HepG2 (cell line): Measurements from ENCODE around the gene HEPACAM. TPM values are rescaled to one million over a fixed set of nuclear protein-coding genes. Genes with fewer than 3 reads are reported as not detected.

Experiments
- AHDC1 ChIP-seq: sonication (generic); formaldehyde crosslinking; IDR thresholded peaks from 2 replicates; pipeline ENCODE4 v1.5.1; 2020; ENCODE audit warnings: mild to moderate bottlenecking, missing genetic modification reagents, borderline replicate concordance
- ATF7 ChIP-seq, 2 experiments: fragments of 450-650 bp in 1 of 2; sonication (generic) in 1 of 2; formaldehyde crosslinking in 1 of 2; IDR thresholded peaks; 2 replicates each; pipeline versions ENCODE4 v1.4.0 to v1.6.1; 2016 to 2020; ENCODE audit warnings: antibody characterized with exemption in 1 of 2, mild to moderate bottlenecking in 1 of 2, missing genetic modification reagents in 1 of 2
- GABPB1 ChIP-seq: IDR thresholded peaks from 2 replicates; pipeline ENCODE4 v1.6.1; 2016; ENCODE audit warnings: mild to moderate bottlenecking, missing genetic modification reagents, moderate library complexity, missing compliant biosample characterization
- NKX3-1 ChIP-seq: sonication (generic); formaldehyde crosslinking; IDR thresholded peaks from 2 replicates; pipeline ENCODE4 v1.5.0; 2020; ENCODE audit warnings: missing genetic modification reagents
- PHF21A ChIP-seq: sonication (generic); formaldehyde crosslinking; IDR thresholded peaks from 2 replicates; pipeline ENCODE4 v1.5.0; 2020; ENCODE audit warnings: mild to moderate bottlenecking, missing genetic modification reagents
- PLSCR1 ChIP-seq: sonication (generic); formaldehyde crosslinking; IDR thresholded peaks from 2 replicates; pipeline ENCODE4 v1.5.0; 2020; ENCODE audit warnings: missing genetic modification reagents, mild to moderate bottlenecking, borderline replicate concordance
- SETDB1 ChIP-seq: sonication (generic); formaldehyde crosslinking; IDR thresholded peaks from 2 replicates; pipeline ENCODE4 v1.5.1; 2020; ENCODE audit warnings: missing genetic modification reagents, mild to moderate bottlenecking, borderline replicate concordance
- SMAD9 ChIP-seq: sonication (generic); formaldehyde crosslinking; IDR thresholded peaks from 2 replicates; pipeline ENCODE4 v1.5.1; 2020; ENCODE audit warnings: mild to moderate bottlenecking, missing genetic modification reagents
- TSC22D2 ChIP-seq: sonication (generic); formaldehyde crosslinking; IDR thresholded peaks from 2 replicates; pipeline ENCODE4 v1.5.1; 2020; ENCODE audit warnings: missing genetic modification reagents, mild to moderate bottlenecking, borderline replicate concordance
- XRCC5 ChIP-seq: fragments of 200-400 bp; formaldehyde crosslinking; optimal IDR thresholded peaks from 2 replicates; pipeline ENCODE3; 2017; ENCODE audit warnings: mild to moderate bottlenecking, low read length
- ZBED4 ChIP-seq: sonication (generic); formaldehyde crosslinking; IDR thresholded peaks from 2 replicates; pipeline ENCODE4 v1.4.0; 2020; ENCODE audit warnings: missing genetic modification reagents, borderline replicate concordance
- ZBTB38 ChIP-seq: sonication (generic); formaldehyde crosslinking; IDR thresholded peaks from 2 replicates; pipeline ENCODE4 v1.5.1; 2020; ENCODE audit warnings: mild to moderate bottlenecking, missing genetic modification reagents
- ZNF205 ChIP-seq: IDR thresholded peaks from 2 replicates; pipeline ENCODE4 v1.6.1; 2018; ENCODE audit warnings: missing biosample characterization, missing genetic modification reagents
- ZNF225 ChIP-seq: sonication (generic); formaldehyde crosslinking; IDR thresholded peaks from 2 replicates; pipeline ENCODE4 v1.4.0; 2020; ENCODE audit warnings: mild to moderate bottlenecking, missing genetic modification reagents
- ZNF230 ChIP-seq: sonication (generic); formaldehyde crosslinking; IDR thresholded peaks from 2 replicates; pipeline ENCODE4 v1.4.0; 2020; ENCODE audit warnings: mild to moderate bottlenecking, missing genetic modification reagents
- ZNF572 ChIP-seq: sonication (generic); formaldehyde crosslinking; IDR thresholded peaks from 2 replicates; pipeline ENCODE4 v1.5.1; 2020; ENCODE audit warnings: mild to moderate bottlenecking, missing genetic modification reagents
- ZNF75D ChIP-seq: sonication (generic); formaldehyde crosslinking; IDR thresholded peaks from 2 replicates; pipeline ENCODE4 v1.8.1; 2023; ENCODE audit warnings: missing genetic modification reagents, mild to moderate bottlenecking, borderline replicate concordance
- polyA plus RNA-seq, 8 experiments: library from polyadenylated mRNA; depleted of rRNA in 3 of 8; stranded (reverse) in 7 of 8; unstranded in 1 of 8; fragments of >200 nt; fragmentation: Illumina TruSeq in 4 of 8; extraction: Trizol in 4 of 8; gene quantifications; 2 replicates each; pipeline versions ENCODE4 v1.2.1 to v1.2.3, GENCODE V29; 2011 to 2016; ENCODE audit warnings: low read depth in 4 of 8, missing spikeins in 1 of 8, mixed read lengths in 1 of 8; ENCODE audit not compliant: insufficient read depth in 1 of 8
- total RNA-seq, 5 experiments: library from RNA; depleted of rRNA; stranded (reverse); fragments of >200 nt; fragmentation: Illumina TruSeq; extraction: Trizol; gene quantifications; 2 replicates each; pipeline ENCODE4 v1.2.3, GENCODE V29; 2016; ENCODE audit warnings: low read depth in 1 of 5

The HEPACAM gene
- total and polyA plus RNA-seq, 2 of the 13 experiments (the other 11 are each of a cell fraction or from before 2014, with no cell fraction given), result 66.9 to 121 TPM

GRCh38 chr11:124882339-124883071 is 53.3 kb downstream of the HEPACAM start (continued):
- peak; percentile 65; the same call in 1 of the 2 replicates for TF ChIP-seq AHDC1 (CRISPR knock-in tag)
- TF ChIP-seq ZBTB38 (CRISPR knock-in tag), result 0 out of 2 replicates have a peak, but pooled peaks have one; percentile 27
- no peak for TF ChIP-seq ATF7 (IDR thresholded peaks at IDR 0.05)
- no peak for TF ChIP-seq ATF7 (CRISPR knock-in tag; IDR thresholded peaks at IDR 0.05)
- TF ChIP-seq ZNF225 (CRISPR knock-in tag), result no peak
- TF ChIP-seq ZNF205, result no peak
- no peak for TF ChIP-seq SETDB1 (CRISPR knock-in tag)
- no peak for TF ChIP-seq TSC22D2
- no peak for TF ChIP-seq PLSCR1 (CRISPR knock-in tag)
- TF ChIP-seq ZNF75D (CRISPR knock-in tag), result no peak
- TF ChIP-seq ZBED4 (CRISPR knock-in tag), result no peak
- 0 out of 2 replicates have a peak, but pooled peaks have one; percentile 7 for TF ChIP-seq SMAD9 (CRISPR knock-in tag)
- TF ChIP-seq NKX3-1 (CRISPR knock-in tag), result no peak
- peak; percentile 91 for TF ChIP-seq PHF21A (CRISPR knock-in tag)
- no peak for TF ChIP-seq ZNF572
- 0 out of 2 replicates have a peak, but pooled peaks have one; percentile 28 for TF ChIP-seq ZNF230
- TF ChIP-seq XRCC5, result peak; percentile 15
- TF ChIP-seq GABPB1 (CRISPR knock-in tag), result no peak
